Right lobe of liver (tissue), 4 donors: ENCODE measurements around the gene NUDT22.

Experiments
- POLR2A ChIP-seq: fragments of 450-650 bp; IDR thresholded peaks from one replicate; pipeline ENCODE4 v1.6.1; 2017; ENCODE audit warnings: antibody characterized with exemption, mild to moderate bottlenecking
- TF ChIP-seq, protein P1 (sequence below), 4 donors: fragments of 200-600 bp in 3 of 4; fragments of 450-650 bp in 1 of 4; IDR thresholded peaks; one replicate each; pipeline versions ENCODE4 v1.5.1 to v1.8.0; 2016 to 2022; ENCODE audit warnings: antibody characterized with exemption in 4 of 4, mild to moderate bottlenecking in 2 of 4
- donor health status: DM: no; HTN: no; CAD: no.
- donor health status: DM: no; HTN: no; CAD: no.
- donor health status: DM: no; HTN: yes; CAD: no.

DNA sequence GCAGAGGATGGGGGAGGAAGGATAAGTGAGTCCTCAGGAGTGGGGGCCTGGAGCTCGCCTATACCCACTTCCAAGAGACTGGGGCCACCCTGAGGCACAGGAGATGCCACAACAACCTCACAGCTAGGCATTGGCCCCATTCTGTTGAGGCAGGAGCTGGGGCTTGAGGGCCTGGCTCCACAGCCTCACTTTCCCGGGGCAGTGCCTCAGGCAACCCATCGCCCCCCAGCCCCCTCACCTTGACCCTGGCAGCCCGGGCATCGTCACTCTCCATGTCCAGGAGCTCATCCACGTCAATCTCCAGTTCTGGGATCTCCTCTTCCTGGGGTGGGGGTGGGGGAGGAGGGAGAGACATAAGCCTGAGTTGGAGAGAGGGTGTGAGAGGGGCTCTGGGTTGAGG is 18.9 kb downstream of the NUDT22 start:
- TF ChIP-seq, protein P1, sequence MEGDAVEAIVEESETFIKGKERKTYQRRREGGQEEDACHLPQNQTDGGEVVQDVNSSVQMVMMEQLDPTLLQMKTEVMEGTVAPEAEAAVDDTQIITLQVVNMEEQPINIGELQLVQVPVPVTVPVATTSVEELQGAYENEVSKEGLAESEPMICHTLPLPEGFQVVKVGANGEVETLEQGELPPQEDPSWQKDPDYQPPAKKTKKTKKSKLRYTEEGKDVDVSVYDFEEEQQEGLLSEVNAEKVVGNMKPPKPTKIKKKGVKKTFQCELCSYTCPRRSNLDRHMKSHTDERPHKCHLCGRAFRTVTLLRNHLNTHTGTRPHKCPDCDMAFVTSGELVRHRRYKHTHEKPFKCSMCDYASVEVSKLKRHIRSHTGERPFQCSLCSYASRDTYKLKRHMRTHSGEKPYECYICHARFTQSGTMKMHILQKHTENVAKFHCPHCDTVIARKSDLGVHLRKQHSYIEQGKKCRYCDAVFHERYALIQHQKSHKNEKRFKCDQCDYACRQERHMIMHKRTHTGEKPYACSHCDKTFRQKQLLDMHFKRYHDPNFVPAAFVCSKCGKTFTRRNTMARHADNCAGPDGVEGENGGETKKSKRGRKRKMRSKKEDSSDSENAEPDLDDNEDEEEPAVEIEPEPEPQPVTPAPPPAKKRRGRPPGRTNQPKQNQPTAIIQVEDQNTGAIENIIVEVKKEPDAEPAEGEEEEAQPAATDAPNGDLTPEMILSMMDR (IDR thresholded peaks at IDR 0.05), result no peak
- no peak for TF ChIP-seq POLR2A
